ENCODE results near the gene FAM20C.

Gene FAM20C

GRCh38 chr7:248732-249435, 56.5 kb downstream of the FAM20C start:
- Histone ChIP-seq H2BK15ac (replicated peaks; ENCODE audit: low read depth) (no peak overlapping the region), H3K18ac (ENCODE audit: low read length) (no peak overlapping the region), H2BK5ac (ENCODE audit: low read length) (no peak overlapping the region), H3K4me2 (ENCODE audit: low read length) (no peak overlapping the region), H2AK5ac (ENCODE audit: low read length) (no peak overlapping the region), H3K79me1 (ENCODE audit: low read length) (no peaks in the 10 kb centered on the region), H3K4me1 (ENCODE audit: control insufficient read depth, low read depth, low read length) (no peaks in the 10 kb centered on the region), H2BK120ac (ENCODE audit: low read depth, low read length) (no peak overlapping the region), H3K56ac (ENCODE audit: low read length) (no peak overlapping the region), H4K8ac (ENCODE audit: low read depth, low read length) (no peak overlapping the region), H3K4me3 (ENCODE audit: low read length) (no peak overlapping the region), H3K36me3 (ENCODE audit: control insufficient read depth, insufficient read depth, low read length) (no peaks in the 10 kb centered on the region), H4K5ac (ENCODE audit: low read length) (no peak overlapping the region), H3K4ac (ENCODE audit: low read depth, low read length) (no peak overlapping the region), H3K9ac (ENCODE audit: low read length) (no peak overlapping the region), H3K23ac (ENCODE audit: low read length) (no peak overlapping the region), H3K27me3 (ENCODE audit: insufficient read depth, low read length, poor library complexity) (no peaks in the 10 kb centered on the region), H3K27ac (ENCODE audit: low read depth, low read length) (no peak overlapping the region), H3K79me2 (ENCODE audit: control insufficient read depth, insufficient read depth, low read length) (no peaks in the 10 kb centered on the region)
- WGBS (ENCODE audit: extremely low coverage, insufficient coverage, low lambda C conversion rate), result no CpG with 5 or more reads among the region's 20 CpGs
- DNase-seq, result no peak

- Histone ChIP-seq H3K4me3 (ENCODE audit: low read length) (no peak overlapping the region), H3K56ac (ENCODE audit: low read length) (no peak overlapping the region), H3K27me3 (ENCODE audit: insufficient read depth, low read length, poor library complexity) (no peaks in the 10 kb centered on the region), H3K27ac (ENCODE audit: low read depth, low read length) (no peak overlapping the region), H4K5ac (ENCODE audit: low read length) (no peak overlapping the region), H3K4ac (ENCODE audit: low read depth, low read length) (no peak overlapping the region), H3K79me1 (ENCODE audit: low read length) (no peaks in the 10 kb centered on the region), H2BK120ac (ENCODE audit: low read depth, low read length) (no peak overlapping the region), H3K36me3 (ENCODE audit: control insufficient read depth, insufficient read depth, low read length) (no peaks in the 10 kb centered on the region), H2BK15ac (replicated peaks; ENCODE audit: low read depth) (no peak overlapping the region), H2AK5ac (ENCODE audit: low read length) (no peak overlapping the region), H2BK5ac (ENCODE audit: low read length) (no peak overlapping the region), H3K4me1 (ENCODE audit: control insufficient read depth, low read depth, low read length) (no peaks in the 10 kb centered on the region), H3K9ac (ENCODE audit: low read length) (no peak overlapping the region), H4K8ac (ENCODE audit: low read depth, low read length) (no peak overlapping the region), H3K23ac (ENCODE audit: low read length) (no peak overlapping the region), H3K4me2 (ENCODE audit: low read length) (no peak overlapping the region), H3K18ac (ENCODE audit: low read length) (no peak overlapping the region), H3K79me2 (ENCODE audit: control insufficient read depth, insufficient read depth, low read length) (no peaks in the 10 kb centered on the region)
- no peak for DNase-seq
- WGBS (ENCODE audit: extremely low coverage, insufficient coverage, low lambda C conversion rate), result no CpG with 5 or more reads among the region's 12 CpGs
Observed at GRCh38 chr7:249989-250388, 57.6 kb downstream of the FAM20C start.

GRCh38 chr7:250523-250922, 58.2 kb downstream of the FAM20C start:
- no peak overlapping the region for H4K8ac ChIP-seq (ENCODE audit: low read depth, low read length)
- DNase-seq, result no peak
- no peaks in the 10 kb centered on the region for H3K79me1 ChIP-seq (ENCODE audit: low read length)
- no peak overlapping the region for H2BK5ac ChIP-seq (ENCODE audit: low read length)
- no peak overlapping the region for H2BK15ac ChIP-seq (replicated peaks; ENCODE audit: low read depth)
- H3K4me1 ChIP-seq (ENCODE audit: control insufficient read depth, low read depth, low read length), result no peaks in the 10 kb centered on the region
- WGBS (ENCODE audit: extremely low coverage, insufficient coverage, low lambda C conversion rate), result no CpG with 5 or more reads among the region's 15 CpGs
- no peak overlapping the region for H3K4ac ChIP-seq (ENCODE audit: low read depth, low read length)
- no peak overlapping the region for H2AK5ac ChIP-seq (ENCODE audit: low read length)
- no peak overlapping the region for H3K9ac ChIP-seq (ENCODE audit: low read length)
- no peak overlapping the region for H3K23ac ChIP-seq (ENCODE audit: low read length)
- H3K4me3 ChIP-seq (ENCODE audit: low read length), result no peak overlapping the region
- no peak overlapping the region for H3K18ac ChIP-seq (ENCODE audit: low read length)
- H3K27ac ChIP-seq (ENCODE audit: low read depth, low read length), result no peak overlapping the region
- H3K36me3 ChIP-seq (ENCODE audit: control insufficient read depth, insufficient read depth, low read length), result no peaks in the 10 kb centered on the region
- no peak overlapping the region for H3K56ac ChIP-seq (ENCODE audit: low read length)
- no peaks in the 10 kb centered on the region for H3K27me3 ChIP-seq (ENCODE audit: insufficient read depth, low read length, poor library complexity)
- H3K79me2 ChIP-seq (ENCODE audit: control insufficient read depth, insufficient read depth, low read length), result no peaks in the 10 kb centered on the region
- H2BK120ac ChIP-seq (ENCODE audit: low read depth, low read length), result no peak overlapping the region
- no peak overlapping the region for H4K5ac ChIP-seq (ENCODE audit: low read length)
- H3K4me2 ChIP-seq (ENCODE audit: low read length), result no peak overlapping the region

- no peak overlapping the region for H2AK5ac ChIP-seq (ENCODE audit: low read length)
- H3K4me3 ChIP-seq (ENCODE audit: low read length), result no peak overlapping the region
- H4K5ac ChIP-seq (ENCODE audit: low read length), result no peak overlapping the region
- H3K4me1 ChIP-seq (ENCODE audit: control insufficient read depth, low read depth, low read length), result no peaks in the 10 kb centered on the region
- no peak overlapping the region for H3K4me2 ChIP-seq (ENCODE audit: low read length)
- no peak overlapping the region for H3K4ac ChIP-seq (ENCODE audit: low read depth, low read length)
- H3K18ac ChIP-seq (ENCODE audit: low read length), result no peak overlapping the region
- H2BK120ac ChIP-seq (ENCODE audit: low read depth, low read length), result no peak overlapping the region
- H2BK15ac ChIP-seq (replicated peaks; ENCODE audit: low read depth), result no peak overlapping the region
- no CpG with 5 or more reads among the region's 20 CpGs for WGBS (ENCODE audit: extremely low coverage, insufficient coverage, low lambda C conversion rate)
- H3K79me2 ChIP-seq (ENCODE audit: control insufficient read depth, insufficient read depth, low read length), result no peaks in the 10 kb centered on the region
- H3K56ac ChIP-seq (ENCODE audit: low read length), result no peak overlapping the region
- DNase-seq, result no peak
- H4K8ac ChIP-seq (ENCODE audit: low read depth, low read length), result no peak overlapping the region
- H3K79me1 ChIP-seq (ENCODE audit: low read length), result no peaks in the 10 kb centered on the region
- no peak overlapping the region for H3K27ac ChIP-seq (ENCODE audit: low read depth, low read length)
- H3K36me3 ChIP-seq (ENCODE audit: control insufficient read depth, insufficient read depth, low read length), result no peaks in the 10 kb centered on the region
- no peaks in the 10 kb centered on the region for H3K27me3 ChIP-seq (ENCODE audit: insufficient read depth, low read length, poor library complexity)
- H3K23ac ChIP-seq (ENCODE audit: low read length), result no peak overlapping the region
- H2BK5ac ChIP-seq (ENCODE audit: low read length), result no peak overlapping the region
- H3K9ac ChIP-seq (ENCODE audit: low read length), result no peak overlapping the region
Observed at GRCh38 chr7:251005-251404, 58.6 kb downstream of the FAM20C start.

- H3K79me1 ChIP-seq (ENCODE audit: low read length), result no peaks in the 10 kb centered on the region
- H3K4ac ChIP-seq (ENCODE audit: low read depth, low read length), result no peak overlapping the region
- no CpG with 5 or more reads among the region's 21 CpGs for WGBS (ENCODE audit: extremely low coverage, insufficient coverage, low lambda C conversion rate)
- peaks cover 2% of the 10 kb centered on the region for H3K36me3 ChIP-seq (ENCODE audit: control insufficient read depth, insufficient read depth, low read length)
- H3K4me1 ChIP-seq (ENCODE audit: control insufficient read depth, low read depth, low read length), result no peaks in the 10 kb centered on the region
- H3K9ac ChIP-seq (ENCODE audit: low read length), result no peak overlapping the region
- H3K18ac ChIP-seq (ENCODE audit: low read length), result no peak overlapping the region
- no peak overlapping the region for H3K4me2 ChIP-seq (ENCODE audit: low read length)
- DNase-seq, result no peak
- H3K27ac ChIP-seq (ENCODE audit: low read depth, low read length), result no peak overlapping the region
- no peak overlapping the region for H4K5ac ChIP-seq (ENCODE audit: low read length)
- H2AK5ac ChIP-seq (ENCODE audit: low read length), result no peak overlapping the region
- H3K4me3 ChIP-seq (ENCODE audit: low read length), result no peak overlapping the region
- H3K56ac ChIP-seq (ENCODE audit: low read length), result no peak overlapping the region
- H3K27me3 ChIP-seq (ENCODE audit: insufficient read depth, low read length, poor library complexity), result no peaks in the 10 kb centered on the region
- no peak overlapping the region for H3K23ac ChIP-seq (ENCODE audit: low read length)
- no peak overlapping the region for H2BK5ac ChIP-seq (ENCODE audit: low read length)
- H2BK120ac ChIP-seq (ENCODE audit: low read depth, low read length), result no peak overlapping the region
- H4K8ac ChIP-seq (ENCODE audit: low read depth, low read length), result no peak overlapping the region
- H2BK15ac ChIP-seq (replicated peaks; ENCODE audit: low read depth), result no peak overlapping the region
- H3K79me2 ChIP-seq (ENCODE audit: control insufficient read depth, insufficient read depth, low read length), result no peaks in the 10 kb centered on the region
Observed at GRCh38 chr7:251446-252175, 59.2 kb downstream of the FAM20C start.

Measured in mesendoderm (in vitro differentiated cells).